Brain microvascular endothelial cell (primary cell): ENCODE measurements around the gene CFAP52.

Experiments
- DNase-seq: peaks from one replicate; pipeline ENCODE4 v3.0.0-alpha.2; 2020
- H3K27ac ChIP-seq: fragments of 250-450 bp; sonication (Bioruptor Pico); 2 replicates; pipeline ENCODE4 v1.5.1; 2020; ENCODE audit warnings: mild to moderate bottlenecking, moderate library complexity
- H3K27me3 ChIP-seq: fragments of 250-450 bp; sonication (Bioruptor Pico); replicated peaks from 2 replicates; pipeline ENCODE4 v1.5.1; 2020; ENCODE audit warnings: mild to moderate bottlenecking
- H3K36me3 ChIP-seq: fragments of 250-450 bp; sonication (Bioruptor Pico); replicated peaks from 2 replicates; pipeline ENCODE4 v1.5.1; 2020; ENCODE audit warnings: mild to moderate bottlenecking
- H3K4me3 ChIP-seq: 2 replicates; pipeline ENCODE4 v1.5.1; 2011; ENCODE audit warnings: low read depth, mild to moderate bottlenecking, control low read depth, low read length, moderate library complexity
- CTCF ChIP-seq: IDR thresholded peaks from 2 replicates; pipeline ENCODE4 v1.5.1; 2011; ENCODE audit warnings: low read depth, mild to moderate bottlenecking, moderate library complexity, low read length, control low read depth, inconsistent platforms; ENCODE audit errors: missing control alignments
- in situ Hi-C: cut with HindIII; loops from 2 replicates; pipeline ENCODE4 v1.10.0; 2017; ENCODE audit warnings: low sequenced_read_pairs, low pct_ligation_motif_present

The CFAP52 gene

GRCh38 chr17:9644910-9645751 is 68.7 kb downstream of the CFAP52 start, which contains the start of gene USP43:
Gene USP43, plus strand, starts transcription at chr17:9645517. Its CDS starts 116 bp downstream, at chr17:9645633.
- H3K4me3 ChIP-seq, result peak within 1 kb of the TSS; percentile 58
- no peak for DNase-seq
- no peaks in the 10 kb centered on the region for H3K36me3 ChIP-seq
- H3K27ac ChIP-seq, result no peak within 1 kb of the TSS
- in situ Hi-C loops, result no loop called here
- TF ChIP-seq CTCF, result no peak
- H3K27me3 ChIP-seq, result peaks cover 4% of the 10 kb centered on the region

GRCh38 chr17:9645851-9646545 is 69.6 kb downstream of the CFAP52 start:
- in situ Hi-C loops, result no loop called here
- TF ChIP-seq CTCF, result no peak

DNA sequence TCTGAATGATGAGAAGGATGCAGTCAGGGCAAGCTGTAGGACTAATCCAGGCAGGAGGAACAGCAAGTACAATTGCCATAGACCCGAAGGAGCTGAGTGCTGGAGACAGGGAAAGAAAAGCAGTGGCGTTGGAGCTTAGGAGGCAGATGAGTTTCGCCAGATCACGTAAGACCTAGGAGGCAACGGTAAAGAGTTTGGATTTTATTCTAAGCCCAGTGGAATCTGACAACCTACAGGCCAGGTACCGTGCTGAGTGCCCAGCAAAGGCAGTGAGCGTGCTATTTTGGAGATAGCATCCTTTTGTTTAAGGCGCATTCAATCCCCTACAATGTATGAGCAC is 70.1 kb downstream of the CFAP52 start:
- DNase-seq, result no peak
- peaks cover 4% of the 10 kb centered on the region for H3K27me3 ChIP-seq
- peak overlapping the region; percentile 12 for H3K4me3 ChIP-seq

More at GRCh38 chr17:9645851-9646545, 69.6 kb downstream of the CFAP52 start:
- DNase-seq, result no peak
- Histone ChIP-seq H3K27ac (no peak overlapping the region), H3K27me3 (peaks cover 4% of the 10 kb centered on the region), H3K36me3 (no peaks in the 10 kb centered on the region), H3K4me3 (peak overlapping the region; percentile 58)

GRCh38 chr17:9647014-9647413 is 70.6 kb downstream of the CFAP52 start:
- H3K27me3 ChIP-seq, result peaks cover 4% of the 10 kb centered on the region
- H3K4me3 ChIP-seq, result no peak overlapping the region
- in situ Hi-C loops, result no loop called here
- H3K27ac ChIP-seq, result no peak overlapping the region
- no peak for TF ChIP-seq CTCF
- H3K36me3 ChIP-seq, result no peaks in the 10 kb centered on the region
- no peak for DNase-seq

More for the DNA sequence above, 70.1 kb downstream of the CFAP52 start:
- TF ChIP-seq CTCF, result no peak
- Histone ChIP-seq H3K36me3 (no peaks in the 10 kb centered on the region), H3K27ac (no peak overlapping the region)
- in situ Hi-C loops, result no loop called here

DNA sequence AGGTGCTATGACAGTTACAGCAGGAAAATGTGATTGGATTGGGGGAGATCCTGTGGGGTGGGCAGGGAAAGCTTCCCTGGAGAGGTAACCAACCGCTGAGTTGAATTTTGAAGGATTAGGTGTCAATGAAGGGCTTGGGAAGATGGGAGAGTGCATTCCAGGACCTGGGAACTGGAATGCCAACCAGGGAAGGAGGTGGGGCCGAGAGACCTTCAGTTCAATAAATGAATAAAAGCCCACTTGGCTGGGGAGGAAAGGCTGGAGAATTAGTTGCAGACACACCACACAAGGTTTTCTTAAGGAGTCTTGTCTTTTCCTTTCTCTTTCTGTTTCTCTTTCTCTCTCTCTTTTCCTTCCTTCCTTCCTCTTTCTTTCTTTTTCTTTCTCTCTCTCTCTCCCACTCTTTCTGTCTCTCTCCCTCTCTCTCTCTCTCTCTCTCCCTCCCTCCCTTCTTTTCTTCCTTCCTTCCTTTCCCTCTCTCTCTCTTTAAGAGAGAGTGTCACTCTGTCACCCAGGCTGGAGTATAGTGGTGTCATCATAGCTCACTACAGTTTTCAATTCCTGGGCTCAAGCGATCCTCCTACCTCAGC is 72.2 kb downstream of the CFAP52 start:
- no peak overlapping the region for H3K27ac ChIP-seq
- in situ Hi-C loops, result no loop called here

More for the DNA sequence above, 72.2 kb downstream of the CFAP52 start:
- Histone ChIP-seq H3K4me3 (no peak overlapping the region), H3K27me3 (peaks cover 4% of the 10 kb centered on the region), H3K36me3 (no peaks in the 10 kb centered on the region)
- DNase-seq, result no peak
- TF ChIP-seq CTCF, result no peak
